Upper lobe of right lung (tissue), 1 donor: ENCODE measurements around the gene COQ8A. TPM values are rescaled to one million over a fixed set of nuclear protein-coding genes. Genes with fewer than 3 reads are reported as not detected.
A peak's percentile ranks its signal among the peaks of the same experiment; 100 is the strongest.

Source experiments
- ATAC-seq: fragments of 200-7000 bp; cut with Tn5 transposase; one replicate; pipeline ENCODE4 v1.9.1; 2020; ENCODE audit warnings: mild to moderate bottlenecking, moderate library complexity
- DNase-seq: peaks from one replicate; pipeline ENCODE4 v3.0.0-alpha.2; 2020
- H3K27ac ChIP-seq: fragments of 200-600 bp; one replicate; pipeline ENCODE4 v1.8.0; 2022
- H3K27me3 ChIP-seq: fragments of 200-600 bp; one replicate; pipeline ENCODE4 v1.8.0; 2022; ENCODE audit warnings: mild to moderate bottlenecking
- H3K36me3 ChIP-seq: fragments of 200-600 bp; one replicate; pipeline ENCODE4 v1.8.0; 2022
- H3K4me1 ChIP-seq: fragments of 200-600 bp; one replicate; pipeline ENCODE4 v1.8.0; 2022
- H3K4me3 ChIP-seq: fragments of 200-600 bp; one replicate; pipeline ENCODE4 v1.8.0; 2022; ENCODE audit warnings: mild to moderate bottlenecking
- H3K9me3 ChIP-seq: fragments of 200-600 bp; one replicate; pipeline ENCODE4 v1.8.0; 2022
- CTCF ChIP-seq: fragments of 200-600 bp; IDR thresholded peaks from one replicate; pipeline ENCODE4 v1.8.0; 2022; ENCODE audit warnings: antibody characterized with exemption
- intact Hi-C: fragments of 100-400 bp; cut with DNase I; formaldehyde crosslinking; loops from one replicate; pipeline ENCODE4 v1.11.0; 2022
- total RNA-seq: library from RNA; stranded (reverse); fragmentation: NEBNext Ultra II Directional; extraction: Animal tissue kit (Norgen Biotek cat#: 25700); gene quantifications from one replicate; pipeline ENCODE4 v1.2.1, GENCODE V29; 2021
- donor health status: DM: no; HTN: yes; CAD: no; lungs with severe emphysema.

The COQ8A gene
- total RNA-seq, 1 donor from 2014 or later = 30.6 TPM

GRCh38 chr1:226956942-226957713 is 17.0 kb downstream of the COQ8A start:
- no peak for ATAC-seq
- DNase-seq = no peak
- H3K4me3 ChIP-seq = no peak overlapping the region
- H3K4me1 ChIP-seq = peaks cover 3% of the 10 kb centered on the region
- no peak for TF ChIP-seq CTCF
- H3K36me3 ChIP-seq = no peaks in the 10 kb centered on the region
- intact Hi-C loops = no loop called here
- no peaks in the 10 kb centered on the region for H3K27me3 ChIP-seq
- H3K9me3 ChIP-seq = no peaks in the 10 kb centered on the region
- no peak overlapping the region for H3K27ac ChIP-seq

GRCh38 chr1:226957714-226958113 is 17.6 kb downstream of the COQ8A start:
- Histone ChIP-seq H3K27ac (no peak overlapping the region), H3K27me3 (no peaks in the 10 kb centered on the region), H3K36me3 (no peaks in the 10 kb centered on the region), H3K4me1 (peaks cover 3% of the 10 kb centered on the region), H3K4me3 (no peak overlapping the region), H3K9me3 (no peaks in the 10 kb centered on the region)
- no peak for ATAC-seq
- intact Hi-C loops = no loop called here
- no peak for DNase-seq
- no peak for TF ChIP-seq CTCF

GRCh38 chr1:226958300-226958699 is 18.2 kb downstream of the COQ8A start:
- no peaks in the 10 kb centered on the region for H3K9me3 ChIP-seq
- no peaks in the 10 kb centered on the region for H3K27me3 ChIP-seq
- peaks cover 3% of the 10 kb centered on the region for H3K4me1 ChIP-seq
- no peak for TF ChIP-seq CTCF
- H3K36me3 ChIP-seq = no peaks in the 10 kb centered on the region
- intact Hi-C loops = no loop called here
- no peak overlapping the region for H3K4me3 ChIP-seq
- no peak for ATAC-seq
- DNase-seq = no peak
- no peak overlapping the region for H3K27ac ChIP-seq

GRCh38 chr1:226960256-226960655 is 20.2 kb downstream of the COQ8A start:
- peak; percentile 13 for ATAC-seq
- peaks cover 5% of the 10 kb centered on the region for H3K36me3 ChIP-seq
- no peaks in the 10 kb centered on the region for H3K27me3 ChIP-seq

GRCh38 chr1:226960944-226961765 is 21.1 kb downstream of the COQ8A start:
- Histone ChIP-seq H3K27me3 (no peaks in the 10 kb centered on the region), H3K4me3 (no peak overlapping the region), H3K4me1 (peaks cover 3% of the 10 kb centered on the region), H3K36me3 (peaks cover 14% of the 10 kb centered on the region), H3K27ac (no peak overlapping the region), H3K9me3 (no peaks in the 10 kb centered on the region)
- TF ChIP-seq CTCF = no peak
- no peak for DNase-seq
- intact Hi-C loops = no loop called here
- ATAC-seq = no peak

More at GRCh38 chr1:226960256-226960655, 20.2 kb downstream of the COQ8A start:
- Histone ChIP-seq H3K4me3 (no peak overlapping the region), H3K9me3 (no peaks in the 10 kb centered on the region), H3K27ac (no peak overlapping the region), H3K4me1 (peaks cover 3% of the 10 kb centered on the region)
- no peak for DNase-seq
- no peak for TF ChIP-seq CTCF
- intact Hi-C loops = no loop called here
